Measurements from ENCODE around the gene NR1I2. TPM values are rescaled to one million over a fixed set of nuclear protein-coding genes. Genes with fewer than 3 reads are reported as not detected.
A peak's percentile ranks its signal among the peaks of the same experiment; 100 is the strongest.

Gene NR1I2
- total and polyA plus RNA-seq, 2 donors from 2014 or later, result 0.38 to 0.41 TPM

- Histone ChIP-seq H3K27ac (ENCODE audit: low read depth in 2 of 2, low read length in 2 of 2) (no peak overlapping the region), H3K4me1 (ENCODE audit: control insufficient read depth in 2 of 3, insufficient read depth in 2 of 3, low read depth in 1 of 3, low read length in 3 of 3) (no peaks in the 10 kb centered on the region), H3K36me3 (ENCODE audit: control insufficient read depth in 2 of 3, insufficient read depth in 3 of 3, low read length in 3 of 3) (peaks cover 0 to 7% (median 2%) of the 10 kb centered on the region in 3 donors), H3K27me3 (ENCODE audit: control insufficient read depth, insufficient read depth, low read length) (no peaks in the 10 kb centered on the region), H3K4me3 (ENCODE audit: low read length in 3 of 3) (no peak overlapping the region), H3K9ac (ENCODE audit: low read length in 3 of 3) (no peak overlapping the region), H3K9me3 (ENCODE audit: control insufficient read depth in 2 of 3, insufficient read depth in 1 of 3, low read length in 3 of 3) (no peaks in the 10 kb centered on the region)
- DNase-seq, result no peak
- TF ChIP-seq CTCF (IDR thresholded peaks at IDR 0.05; ENCODE audit: borderline replicate concordance, extremely low read depth, insufficient read depth), result no peak
- FAIRE-seq, result no peak
- intact Hi-C loops (cut with DNase I), result no loop called here
These were observed 35.5 kb upstream of the NR1I2 start for GRCh38 chr3:119746423-119746822.

- Histone ChIP-seq H3K4me3 (ENCODE audit: low read length in 3 of 3) (no peak overlapping the region), H3K9me3 (ENCODE audit: control insufficient read depth in 2 of 3, insufficient read depth in 1 of 3, low read length in 3 of 3) (no peaks in the 10 kb centered on the region), H3K9ac (ENCODE audit: low read length in 3 of 3) (no peak overlapping the region), H3K27ac (ENCODE audit: low read depth in 2 of 2, low read length in 2 of 2) (no peak overlapping the region), H3K4me1 (ENCODE audit: control insufficient read depth in 2 of 3, insufficient read depth in 2 of 3, low read depth in 1 of 3, low read length in 3 of 3) (no peaks in the 10 kb centered on the region), H3K27me3 (ENCODE audit: control insufficient read depth, insufficient read depth, low read length) (no peaks in the 10 kb centered on the region), H3K36me3 (ENCODE audit: control insufficient read depth in 2 of 3, insufficient read depth in 3 of 3, low read length in 3 of 3) (peaks cover 0 to 7% (median 2%) of the 10 kb centered on the region in 3 donors)
- TF ChIP-seq CTCF (IDR thresholded peaks at IDR 0.05; ENCODE audit: borderline replicate concordance, extremely low read depth, insufficient read depth), result no peak
- intact Hi-C loops (cut with DNase I), result no loop called here
- FAIRE-seq (no peak), DNase-seq (peak in 1 of 5 donors; percentile 23)
These were observed 34.5 kb upstream of the NR1I2 start for GRCh38 chr3:119747357-119747756.

GRCh38 chr3:119748991-119749390, 32.9 kb upstream of the NR1I2 start:
- H3K4me1 ChIP-seq (ENCODE audit: control insufficient read depth in 2 of 3, insufficient read depth in 2 of 3, low read depth in 1 of 3, low read length in 3 of 3), result no peaks in the 10 kb centered on the region
- peak in 3 of 5 donors; percentile 14 to 64 (median 62) for DNase-seq
- H3K36me3 ChIP-seq (ENCODE audit: control insufficient read depth in 2 of 3, insufficient read depth in 3 of 3, low read length in 3 of 3), result peaks cover 0 to 7% (median 6%) of the 10 kb centered on the region in 3 donors
- intact Hi-C loops (cut with DNase I), result no loop called here
- H3K27ac ChIP-seq (ENCODE audit: low read depth in 2 of 2, low read length in 2 of 2), result no peak overlapping the region
- no peak overlapping the region for H3K9ac ChIP-seq (ENCODE audit: low read length in 3 of 3)
- H3K27me3 ChIP-seq (ENCODE audit: control insufficient read depth, insufficient read depth, low read length), result no peaks in the 10 kb centered on the region
- FAIRE-seq, result no peak
- no peak for TF ChIP-seq CTCF (IDR thresholded peaks at IDR 0.05; ENCODE audit: borderline replicate concordance, extremely low read depth, insufficient read depth)
- no peaks in the 10 kb centered on the region for H3K9me3 ChIP-seq (ENCODE audit: control insufficient read depth in 2 of 3, insufficient read depth in 1 of 3, low read length in 3 of 3)
- no peak overlapping the region for H3K4me3 ChIP-seq (ENCODE audit: low read length in 3 of 3)

- no peak overlapping the region for H3K9ac ChIP-seq (ENCODE audit: low read length in 3 of 3)
These were observed 30.5 kb upstream of the NR1I2 start for GRCh38 chr3:119751423-119751822.

More at GRCh38 chr3:119751423-119751822, 30.5 kb upstream of the NR1I2 start:
- H3K27ac ChIP-seq (ENCODE audit: low read depth in 2 of 2, low read length in 2 of 2), result no peak overlapping the region
- peaks cover 0 to 3% (median 0%) of the 10 kb centered on the region in 3 donors for H3K9me3 ChIP-seq (ENCODE audit: control insufficient read depth in 2 of 3, insufficient read depth in 1 of 3, low read length in 3 of 3)
- TF ChIP-seq CTCF (IDR thresholded peaks at IDR 0.05; ENCODE audit: borderline replicate concordance, extremely low read depth, insufficient read depth), result no peak
- no peaks in the 10 kb centered on the region for H3K27me3 ChIP-seq (ENCODE audit: control insufficient read depth, insufficient read depth, low read length)
- H3K4me3 ChIP-seq (ENCODE audit: low read length in 3 of 3), result no peak overlapping the region
- H3K36me3 ChIP-seq (ENCODE audit: control insufficient read depth in 2 of 3, insufficient read depth in 3 of 3, low read length in 3 of 3), result peaks cover 0 to 7% (median 6%) of the 10 kb centered on the region in 3 donors
- no peak for DNase-seq
- no peak for FAIRE-seq
- intact Hi-C loops (cut with DNase I), result no loop called here
- H3K4me1 ChIP-seq (ENCODE audit: control insufficient read depth in 2 of 3, insufficient read depth in 2 of 3, low read depth in 1 of 3, low read length in 3 of 3), result no peaks in the 10 kb centered on the region
